H1 (cell line): Measurements from ENCODE around the gene NELFE. TPM values are rescaled to one million over a fixed set of nuclear protein-coding genes. Genes with fewer than 3 reads are reported as not detected.

Experiments used
- BACH1 ChIP-seq: IDR thresholded peaks from 2 replicates; pipeline ENCODE4 v1.6.1; 2012; ENCODE audit warnings: low read length, improper control_type of control experiment
- EP300 ChIP-seq, 2 experiments: IDR thresholded peaks; 1 replicate in 1 of 2; 2 replicates in 1 of 2; pipeline ENCODE4 v1.6.1; 2011 to 2012; ENCODE audit warnings: low read depth in 2 of 2, low read length in 2 of 2, mild to moderate bottlenecking in 2 of 2, borderline replicate concordance in 1 of 2, inconsistent platforms in 1 of 2, moderate library complexity in 1 of 2
- GABPA ChIP-seq: IDR thresholded peaks from 2 replicates; pipeline ENCODE4 v1.6.1; 2011; ENCODE audit warnings: mild to moderate bottlenecking, low read length, moderate library complexity, borderline replicate concordance; ENCODE audit not compliant: insufficient read depth
- MAFK ChIP-seq: IDR thresholded peaks from 2 replicates; pipeline ENCODE4 v1.6.1; 2012; ENCODE audit warnings: low read depth, mild to moderate bottlenecking, improper control_type of control experiment, low read length
- RBBP5 ChIP-seq: IDR thresholded peaks from 2 replicates; pipeline ENCODE4 v1.7.1; 2012; ENCODE audit warnings: low read depth, mild to moderate bottlenecking, inconsistent platforms, low read length, moderate library complexity, borderline replicate concordance
- RNF2 ChIP-seq: fragments of 200-900, 300-1000 bp; sonication (generic); IDR thresholded peaks from 2 replicates; pipeline ENCODE4 v1.7.1; 2016; ENCODE audit warnings: borderline replicate concordance, low read depth, mild to moderate bottlenecking, antibody characterized with exemption, low read length; ENCODE audit not compliant: poor library complexity, severe bottlenecking; ENCODE audit errors: missing control alignments
- SP2 ChIP-seq: IDR thresholded peaks from 2 replicates; pipeline ENCODE4 v1.6.1; 2012; ENCODE audit warnings: mild to moderate bottlenecking, low read length, inconsistent platforms
- TAF1 ChIP-seq: IDR thresholded peaks from 2 replicates; pipeline ENCODE4 v1.6.1; 2011; ENCODE audit warnings: mild to moderate bottlenecking, low read depth, low read length
- ZNF274 ChIP-seq: IDR thresholded peaks from 2 replicates; pipeline ENCODE4 v1.7.0; 2012; ENCODE audit warnings: low read length, borderline replicate concordance; ENCODE audit errors: extremely low read depth
- polyA plus RNA-seq, 7 experiments: library from polyadenylated mRNA; depleted of rRNA in 3 of 7; stranded (reverse) in 5 of 7; unstranded in 2 of 7; fragments of >200 nt in 5 of 7; fragments of 200-250 nt in 2 of 7; gene quantifications; 1 replicate in 5 of 7; 2 replicates in 1 of 7; 4 replicates in 1 of 7; pipeline versions ENCODE4 v1.2.1 to v1.2.3, GENCODE V29; 2011 to 2013; ENCODE audit warnings: missing spikeins in 2 of 7, mixed read lengths in 2 of 7
- total RNA-seq: library from RNA; stranded (reverse); fragmentation: NEBNext Ultra II Directional; extraction: Animal tissue kit (Norgen Biotek cat#: 25700); gene quantifications from 2 replicates; pipeline ENCODE4 v1.2.1, GENCODE V29; 2021
- TF ChIP-seq, protein P1 (sequence below): fragments of 300-600 bp; sonication (generic); IDR thresholded peaks from 2 replicates; pipeline ENCODE4 v1.7.1; 2012; ENCODE audit warnings: low read length, moderate library complexity, mild to moderate bottlenecking, inconsistent platforms; ENCODE audit not compliant: insufficient replicate concordance

The NELFE gene
- total and polyA plus RNA-seq, 2 of the 8 experiments (the other 6 are each of a cell fraction or from before 2014, with no cell fraction given): 49.2 to 71.5 TPM

- TF ChIP-seq SP2 (no peak), MAFK (no peak), RBBP5 (peak; percentile 100), TAF1 (peak; percentile 44; the same call in 1 of the 2 replicates), ZNF274 (no peak), EP300 (IDR thresholded peaks at IDR 0.05; ENCODE audit: borderline replicate concordance in 1 of 2, low read depth in 2 of 2, low read length in 2 of 2) (no peak), GABPA (peak; percentile 81), BACH1 (peak; percentile 77), RNF2 (no peak)
- TF ChIP-seq, protein P1, sequence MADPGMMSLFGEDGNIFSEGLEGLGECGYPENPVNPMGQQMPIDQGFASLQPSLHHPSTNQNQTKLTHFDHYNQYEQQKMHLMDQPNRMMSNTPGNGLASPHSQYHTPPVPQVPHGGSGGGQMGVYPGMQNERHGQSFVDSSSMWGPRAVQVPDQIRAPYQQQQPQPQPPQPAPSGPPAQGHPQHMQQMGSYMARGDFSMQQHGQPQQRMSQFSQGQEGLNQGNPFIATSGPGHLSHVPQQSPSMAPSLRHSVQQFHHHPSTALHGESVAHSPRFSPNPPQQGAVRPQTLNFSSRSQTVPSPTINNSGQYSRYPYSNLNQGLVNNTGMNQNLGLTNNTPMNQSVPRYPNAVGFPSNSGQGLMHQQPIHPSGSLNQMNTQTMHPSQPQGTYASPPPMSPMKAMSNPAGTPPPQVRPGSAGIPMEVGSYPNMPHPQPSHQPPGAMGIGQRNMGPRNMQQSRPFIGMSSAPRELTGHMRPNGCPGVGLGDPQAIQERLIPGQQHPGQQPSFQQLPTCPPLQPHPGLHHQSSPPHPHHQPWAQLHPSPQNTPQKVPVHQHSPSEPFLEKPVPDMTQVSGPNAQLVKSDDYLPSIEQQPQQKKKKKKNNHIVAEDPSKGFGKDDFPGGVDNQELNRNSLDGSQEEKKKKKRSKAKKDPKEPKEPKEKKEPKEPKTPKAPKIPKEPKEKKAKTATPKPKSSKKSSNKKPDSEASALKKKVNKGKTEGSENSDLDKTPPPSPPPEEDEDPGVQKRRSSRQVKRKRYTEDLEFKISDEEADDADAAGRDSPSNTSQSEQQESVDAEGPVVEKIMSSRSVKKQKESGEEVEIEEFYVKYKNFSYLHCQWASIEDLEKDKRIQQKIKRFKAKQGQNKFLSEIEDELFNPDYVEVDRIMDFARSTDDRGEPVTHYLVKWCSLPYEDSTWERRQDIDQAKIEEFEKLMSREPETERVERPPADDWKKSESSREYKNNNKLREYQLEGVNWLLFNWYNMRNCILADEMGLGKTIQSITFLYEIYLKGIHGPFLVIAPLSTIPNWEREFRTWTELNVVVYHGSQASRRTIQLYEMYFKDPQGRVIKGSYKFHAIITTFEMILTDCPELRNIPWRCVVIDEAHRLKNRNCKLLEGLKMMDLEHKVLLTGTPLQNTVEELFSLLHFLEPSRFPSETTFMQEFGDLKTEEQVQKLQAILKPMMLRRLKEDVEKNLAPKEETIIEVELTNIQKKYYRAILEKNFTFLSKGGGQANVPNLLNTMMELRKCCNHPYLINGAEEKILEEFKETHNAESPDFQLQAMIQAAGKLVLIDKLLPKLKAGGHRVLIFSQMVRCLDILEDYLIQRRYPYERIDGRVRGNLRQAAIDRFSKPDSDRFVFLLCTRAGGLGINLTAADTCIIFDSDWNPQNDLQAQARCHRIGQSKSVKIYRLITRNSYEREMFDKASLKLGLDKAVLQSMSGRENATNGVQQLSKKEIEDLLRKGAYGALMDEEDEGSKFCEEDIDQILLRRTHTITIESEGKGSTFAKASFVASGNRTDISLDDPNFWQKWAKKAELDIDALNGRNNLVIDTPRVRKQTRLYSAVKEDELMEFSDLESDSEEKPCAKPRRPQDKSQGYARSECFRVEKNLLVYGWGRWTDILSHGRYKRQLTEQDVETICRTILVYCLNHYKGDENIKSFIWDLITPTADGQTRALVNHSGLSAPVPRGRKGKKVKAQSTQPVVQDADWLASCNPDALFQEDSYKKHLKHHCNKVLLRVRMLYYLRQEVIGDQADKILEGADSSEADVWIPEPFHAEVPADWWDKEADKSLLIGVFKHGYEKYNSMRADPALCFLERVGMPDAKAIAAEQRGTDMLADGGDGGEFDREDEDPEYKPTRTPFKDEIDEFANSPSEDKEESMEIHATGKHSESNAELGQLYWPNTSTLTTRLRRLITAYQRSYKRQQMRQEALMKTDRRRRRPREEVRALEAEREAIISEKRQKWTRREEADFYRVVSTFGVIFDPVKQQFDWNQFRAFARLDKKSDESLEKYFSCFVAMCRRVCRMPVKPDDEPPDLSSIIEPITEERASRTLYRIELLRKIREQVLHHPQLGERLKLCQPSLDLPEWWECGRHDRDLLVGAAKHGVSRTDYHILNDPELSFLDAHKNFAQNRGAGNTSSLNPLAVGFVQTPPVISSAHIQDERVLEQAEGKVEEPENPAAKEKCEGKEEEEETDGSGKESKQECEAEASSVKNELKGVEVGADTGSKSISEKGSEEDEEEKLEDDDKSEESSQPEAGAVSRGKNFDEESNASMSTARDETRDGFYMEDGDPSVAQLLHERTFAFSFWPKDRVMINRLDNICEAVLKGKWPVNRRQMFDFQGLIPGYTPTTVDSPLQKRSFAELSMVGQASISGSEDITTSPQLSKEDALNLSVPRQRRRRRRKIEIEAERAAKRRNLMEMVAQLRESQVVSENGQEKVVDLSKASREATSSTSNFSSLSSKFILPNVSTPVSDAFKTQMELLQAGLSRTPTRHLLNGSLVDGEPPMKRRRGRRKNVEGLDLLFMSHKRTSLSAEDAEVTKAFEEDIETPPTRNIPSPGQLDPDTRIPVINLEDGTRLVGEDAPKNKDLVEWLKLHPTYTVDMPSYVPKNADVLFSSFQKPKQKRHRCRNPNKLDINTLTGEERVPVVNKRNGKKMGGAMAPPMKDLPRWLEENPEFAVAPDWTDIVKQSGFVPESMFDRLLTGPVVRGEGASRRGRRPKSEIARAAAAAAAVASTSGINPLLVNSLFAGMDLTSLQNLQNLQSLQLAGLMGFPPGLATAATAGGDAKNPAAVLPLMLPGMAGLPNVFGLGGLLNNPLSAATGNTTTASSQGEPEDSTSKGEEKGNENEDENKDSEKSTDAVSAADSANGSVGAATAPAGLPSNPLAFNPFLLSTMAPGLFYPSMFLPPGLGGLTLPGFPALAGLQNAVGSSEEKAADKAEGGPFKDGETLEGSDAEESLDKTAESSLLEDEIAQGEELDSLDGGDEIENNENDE: no peak
Measured at GRCh38 chr6:31971993-31972708, 13.4 kb upstream of the NELFE start, which contains the start of gene DXO (continued).
